GM21515 (cell line): ENCODE results near the gene GRHL3.

Source experiments
- ATAC-seq: cut with Tn5 transposase; IDR thresholded peaks from one replicate; pipeline ENCODE4 v1.9.1; 2021; ENCODE audit not compliant: unreplicated experiment

Gene GRHL3

DNA sequence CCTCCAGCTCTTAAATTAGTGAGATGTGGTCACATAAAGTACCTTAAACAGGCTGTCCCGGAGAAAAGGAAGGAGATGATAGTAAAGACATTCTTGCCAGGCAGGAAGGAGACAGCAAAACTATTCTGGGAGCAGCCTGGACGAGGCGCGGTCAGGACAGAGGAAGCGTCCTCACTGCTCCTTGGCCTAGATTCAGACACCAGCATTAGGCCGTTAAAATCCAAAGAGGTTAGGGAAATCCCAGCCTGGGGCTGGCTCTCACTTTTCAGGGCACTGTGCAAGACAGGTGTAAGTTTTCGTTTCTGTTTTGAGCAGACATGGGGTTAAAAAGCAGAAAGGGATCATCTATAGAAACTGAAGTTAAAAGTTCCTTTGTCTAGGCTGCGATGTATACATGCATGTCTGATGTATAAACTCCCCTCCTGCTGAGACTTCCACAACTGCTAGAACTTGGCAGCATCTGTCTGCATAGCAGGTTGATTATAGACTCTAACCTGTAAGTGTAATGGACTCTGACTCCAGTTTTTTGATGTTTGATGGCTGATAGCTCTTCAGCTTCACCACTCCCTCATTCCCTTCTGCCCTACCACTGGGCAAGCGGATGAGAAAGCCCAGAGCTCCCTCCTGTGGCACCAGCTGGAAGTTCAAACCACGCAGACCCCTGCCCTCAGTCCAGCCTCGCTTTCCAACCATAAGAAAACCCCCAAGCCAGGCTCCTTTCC, 72.9 kb downstream of the GRHL3 start:
- peak; percentile 65 for ATAC-seq

DNA sequence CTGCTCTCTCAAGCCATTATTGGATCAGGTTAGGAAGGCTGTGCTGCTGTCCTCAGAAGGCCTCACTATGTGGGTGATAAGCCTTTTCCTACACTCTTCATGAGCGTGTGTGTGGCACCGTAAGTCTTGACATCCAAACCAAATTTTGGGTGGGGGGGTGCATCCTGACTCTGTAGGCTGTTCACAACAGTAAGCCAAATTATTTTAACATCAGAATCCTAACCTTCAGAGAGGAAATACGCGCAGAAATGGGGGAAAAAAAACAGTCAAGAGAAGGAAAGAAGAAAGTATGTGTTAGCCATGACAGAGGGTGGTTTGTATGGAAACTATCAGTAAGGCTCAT, 73.4 kb downstream of the GRHL3 start:
- no peak for ATAC-seq

DNA sequence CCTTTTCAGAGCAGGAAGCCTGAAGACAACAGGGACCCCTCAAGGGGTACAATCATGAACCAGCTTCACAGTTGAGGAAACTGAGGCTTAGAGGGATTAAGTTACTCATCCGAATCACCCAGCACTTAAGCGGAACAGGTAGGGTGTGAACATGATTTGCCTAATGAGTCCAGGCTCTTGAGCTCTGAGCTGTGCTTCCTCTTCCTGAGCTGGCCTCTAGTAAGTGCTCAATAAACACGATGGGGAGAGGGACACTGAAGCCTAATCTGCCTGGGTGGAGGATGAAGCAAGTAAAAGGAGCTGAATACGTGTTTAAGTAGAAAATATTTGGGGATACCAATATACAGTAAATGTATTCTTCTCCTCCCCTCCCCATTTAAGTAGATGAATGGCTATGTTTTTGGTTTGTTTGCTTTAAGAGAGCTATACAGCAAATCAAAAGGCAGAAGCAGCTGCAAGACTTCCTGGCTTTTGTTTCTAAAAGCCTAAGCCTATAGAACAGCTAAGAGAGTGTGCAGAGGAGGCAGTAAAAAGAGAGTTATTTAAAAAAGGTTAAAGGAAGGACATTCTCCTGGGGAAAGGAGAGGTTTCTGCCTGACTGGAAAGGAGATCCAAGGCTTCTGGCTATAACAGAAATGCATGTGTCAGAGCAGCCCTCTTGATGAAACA, 74.0 kb downstream of the GRHL3 start:
- no peak for ATAC-seq

DNA sequence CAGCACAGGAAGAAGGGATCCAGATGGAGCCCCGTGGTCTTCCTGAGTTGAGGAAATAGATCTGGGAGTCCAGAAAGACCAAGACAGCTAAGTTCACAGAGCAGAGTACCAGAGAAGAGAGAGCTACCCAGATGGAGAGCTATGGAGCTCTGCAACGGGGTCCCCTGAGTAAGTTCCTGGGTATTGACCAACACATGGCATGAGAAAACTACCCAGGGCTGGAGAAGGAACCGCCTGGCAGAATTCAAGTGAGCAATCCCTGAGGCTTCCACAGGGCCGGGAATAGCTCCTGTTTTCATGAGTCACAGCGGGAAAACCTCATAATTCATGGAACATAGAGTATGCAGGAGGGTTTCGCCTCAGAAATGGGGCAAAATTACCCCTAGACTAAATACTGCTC, 74.7 kb downstream of the GRHL3 start:
- no peak for ATAC-seq

DNA sequence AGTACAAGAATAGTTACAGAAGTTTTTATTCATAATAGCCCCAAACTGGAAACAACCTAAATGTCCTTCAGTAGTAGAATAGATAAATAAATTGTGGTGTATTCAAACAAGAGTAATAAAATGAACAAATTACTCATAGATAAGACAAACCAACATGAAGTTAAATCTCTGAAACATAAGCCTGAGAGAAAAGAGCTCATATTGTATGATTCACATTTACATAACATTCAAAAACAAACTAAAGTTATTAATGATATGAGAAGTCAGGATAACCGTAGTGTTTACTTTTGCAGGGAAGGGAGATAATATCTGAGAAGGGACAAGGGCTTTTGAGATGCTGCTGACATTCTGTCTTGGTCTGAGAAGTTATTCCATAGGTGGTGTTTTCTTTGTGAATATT, 80.9 kb downstream of the GRHL3 start:
- no peak for ATAC-seq

DNA sequence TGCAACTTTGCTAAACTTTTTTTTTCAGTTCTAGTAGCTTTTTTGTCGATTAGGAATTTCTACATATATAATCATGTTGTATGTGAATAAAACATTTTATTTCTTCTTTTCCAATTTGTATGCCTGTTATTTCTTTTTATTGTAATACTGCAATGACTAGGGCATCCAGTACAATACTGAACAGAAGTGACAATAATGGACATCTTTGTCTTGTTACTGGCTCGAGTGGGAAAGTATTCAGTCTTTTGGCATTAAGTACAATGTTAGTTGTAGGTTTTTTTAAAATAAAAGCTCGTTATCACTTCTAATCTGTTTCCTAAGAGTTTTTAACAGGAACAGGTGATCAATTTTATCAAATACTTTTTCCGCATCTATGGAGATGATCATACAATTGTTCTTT, 84.6 kb downstream of the GRHL3 start:
- no peak for ATAC-seq
